Suppressor macrophage (primary cell): ENCODE measurements around the gene NRL.
"Not testable (repeated sequence)": the region's sequence is repeated elsewhere in the genome, so short reads cannot be mapped to it uniquely, and the experiment has no call there.

Experiments
- DNase-seq, 4 experiments: peaks; one replicate each; pipeline ENCODE4 v3.0.0-alpha.2; 2020 to 2022

Gene NRL

GRCh38 chr14:24051789-24052655, 62.7 kb downstream of the NRL start, which contains the start of gene CARMIL3:
TSS of gene CARMIL3 (plus strand) at chr14:24052009. CDS start at chr14:24052154, 145 bp downstream.
- peak; percentile 62 to 85 (median 70) for DNase-seq

- peak in 2 of 4 experiments; percentile 37 to 46 for DNase-seq
Measured at GRCh38 chr14:24051176-24051788, 63.5 kb downstream of the NRL start.

GRCh38 chr14:24050753-24051152, 64.0 kb downstream of the NRL start:
- DNase-seq: not testable (repeated sequence)

GRCh38 chr14:24049002-24049401, 65.7 kb downstream of the NRL start:
- DNase-seq: peak; percentile 35 to 68 (median 61)

- DNase-seq: no peak
Measured at GRCh38 chr14:24042746-24043145, 72.0 kb downstream of the NRL start.

- no peak for DNase-seq
Measured at GRCh38 chr14:24040692-24041091, 74.1 kb downstream of the NRL start.

- peak in 3 of 4 experiments; percentile 29 to 55 (median 48) for DNase-seq
Measured at GRCh38 chr14:24038686-24039085, 76.1 kb downstream of the NRL start.

GRCh38 chr14:24037658-24038037, 77.1 kb downstream of the NRL start:
- no peak for DNase-seq

- DNase-seq: not testable (repeated sequence)
Measured at GRCh38 chr14:24036963-24037657, 77.6 kb downstream of the NRL start.

GRCh38 chr14:24036169-24036962, 78.4 kb downstream of the NRL start:
- peak; percentile 80 to 90 (median 85) for DNase-seq

GRCh38 chr14:24035769-24036168, 79.0 kb downstream of the NRL start:
- peak in 3 of 4 experiments; percentile 36 to 55 (median 43) for DNase-seq

- DNase-seq: peak; percentile 59 to 85 (median 74)
Measured at GRCh38 chr14:24032727-24033418, 81.9 kb downstream of the NRL start.

- not testable (repeated sequence) for DNase-seq
Measured at GRCh38 chr14:24031331-24031730, 83.4 kb downstream of the NRL start.

GRCh38 chr14:24029687-24030086, 85.1 kb downstream of the NRL start:
- DNase-seq: not testable (repeated sequence)
